GM21619 (cell line): Measurements from ENCODE around the gene MLN.
"Not testable (repeated sequence)": the region's sequence is repeated elsewhere in the genome, so short reads cannot be mapped to it uniquely, and the experiment has no call there.

Experiments used
- ATAC-seq: cut with Tn5 transposase; IDR thresholded peaks from one replicate; pipeline ENCODE4 v1.9.1; 2021; ENCODE audit not compliant: unreplicated experiment

The MLN gene

GRCh38 chr6:33836806-33837469 lies 33.1 kb upstream of the MLN start:
- ATAC-seq, result no peak

- ATAC-seq, result no peak
These were observed 30.9 kb upstream of the MLN start for GRCh38 chr6:33834401-33835392.

- ATAC-seq, result no peak
These were observed 29.8 kb upstream of the MLN start for GRCh38 chr6:33833599-33833998.

- ATAC-seq, result not testable (repeated sequence)
These were observed 29.0 kb upstream of the MLN start for GRCh38 chr6:33832831-33833230.

GRCh38 chr6:33831725-33832124 lies 27.9 kb upstream of the MLN start:
- not testable (repeated sequence) for ATAC-seq

- no peak for ATAC-seq
These were observed 26.9 kb upstream of the MLN start for GRCh38 chr6:33830635-33831240.

- no peak for ATAC-seq
These were observed 25.2 kb upstream of the MLN start for GRCh38 chr6:33828764-33829731.

- ATAC-seq, result no peak
These were observed 24.6 kb upstream of the MLN start for GRCh38 chr6:33828452-33828763.

- no peak for ATAC-seq
These were observed 24.0 kb upstream of the MLN start for GRCh38 chr6:33827546-33828451.

- no peak for ATAC-seq
These were observed 22.7 kb upstream of the MLN start for GRCh38 chr6:33826537-33826936.

- ATAC-seq, result no peak
These were observed 20.8 kb upstream of the MLN start for GRCh38 chr6:33824461-33825154.

GRCh38 chr6:33823806-33824205 lies 20.0 kb upstream of the MLN start:
- no peak for ATAC-seq

GRCh38 chr6:33822575-33823395 lies 19.0 kb upstream of the MLN start:
- ATAC-seq, result no peak

- no peak for ATAC-seq
These were observed 17.1 kb upstream of the MLN start for GRCh38 chr6:33820784-33821520.

GRCh38 chr6:33820243-33820642 lies 16.4 kb upstream of the MLN start:
- no peak for ATAC-seq

- no peak for ATAC-seq
These were observed 15.2 kb upstream of the MLN start for GRCh38 chr6:33819021-33819420.

GRCh38 chr6:33818293-33818692 lies 14.5 kb upstream of the MLN start:
- ATAC-seq, result no peak

- ATAC-seq, result no peak
These were observed 13.7 kb upstream of the MLN start for GRCh38 chr6:33817489-33817888.
